Epidermal melanocyte (primary cell): ENCODE measurements around the gene CDH22.

ENCODE experiments used
- DNase-seq: peaks from one replicate; pipeline ENCODE4 v3.0.0; 2011; ENCODE audit warnings: low spot score; ENCODE audit not compliant: insufficient read length

Gene CDH22

DNA sequence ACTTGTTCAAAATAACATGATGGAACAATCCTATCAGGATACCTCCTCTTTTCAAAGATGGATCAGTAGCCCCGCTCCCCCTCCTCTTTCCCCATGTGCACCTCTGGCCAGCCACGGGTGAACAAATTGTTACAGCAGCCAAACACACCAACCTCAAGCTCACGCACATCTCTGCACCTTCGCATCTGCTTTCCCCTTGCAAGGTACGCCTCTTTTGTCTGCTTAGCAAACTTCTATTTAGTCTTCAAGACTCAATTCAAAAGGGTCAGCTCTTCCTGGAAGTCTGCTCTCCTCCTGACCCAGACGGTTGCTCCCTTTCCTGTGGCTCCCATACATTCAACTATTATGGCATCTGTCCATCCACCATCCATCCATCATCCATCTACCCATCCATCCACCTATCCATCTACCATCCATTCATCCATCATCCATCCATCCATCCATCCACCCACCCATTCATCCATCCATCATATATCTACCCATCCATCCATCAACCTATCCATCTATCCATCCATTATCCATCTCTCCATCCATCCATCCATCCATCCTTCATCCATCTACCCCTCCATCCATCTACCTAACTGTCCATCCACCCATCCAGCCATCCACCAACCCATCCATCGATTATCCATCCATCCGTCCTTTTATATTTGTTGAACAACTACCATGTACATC, 36.3 kb upstream of the CDH22 start:
- no peak for DNase-seq

GRCh38 chr20:46343975-46344357, 35.7 kb upstream of the CDH22 start:
- no peak for DNase-seq

GRCh38 chr20:46343348-46343974, 35.2 kb upstream of the CDH22 start:
- DNase-seq = no peak

DNA sequence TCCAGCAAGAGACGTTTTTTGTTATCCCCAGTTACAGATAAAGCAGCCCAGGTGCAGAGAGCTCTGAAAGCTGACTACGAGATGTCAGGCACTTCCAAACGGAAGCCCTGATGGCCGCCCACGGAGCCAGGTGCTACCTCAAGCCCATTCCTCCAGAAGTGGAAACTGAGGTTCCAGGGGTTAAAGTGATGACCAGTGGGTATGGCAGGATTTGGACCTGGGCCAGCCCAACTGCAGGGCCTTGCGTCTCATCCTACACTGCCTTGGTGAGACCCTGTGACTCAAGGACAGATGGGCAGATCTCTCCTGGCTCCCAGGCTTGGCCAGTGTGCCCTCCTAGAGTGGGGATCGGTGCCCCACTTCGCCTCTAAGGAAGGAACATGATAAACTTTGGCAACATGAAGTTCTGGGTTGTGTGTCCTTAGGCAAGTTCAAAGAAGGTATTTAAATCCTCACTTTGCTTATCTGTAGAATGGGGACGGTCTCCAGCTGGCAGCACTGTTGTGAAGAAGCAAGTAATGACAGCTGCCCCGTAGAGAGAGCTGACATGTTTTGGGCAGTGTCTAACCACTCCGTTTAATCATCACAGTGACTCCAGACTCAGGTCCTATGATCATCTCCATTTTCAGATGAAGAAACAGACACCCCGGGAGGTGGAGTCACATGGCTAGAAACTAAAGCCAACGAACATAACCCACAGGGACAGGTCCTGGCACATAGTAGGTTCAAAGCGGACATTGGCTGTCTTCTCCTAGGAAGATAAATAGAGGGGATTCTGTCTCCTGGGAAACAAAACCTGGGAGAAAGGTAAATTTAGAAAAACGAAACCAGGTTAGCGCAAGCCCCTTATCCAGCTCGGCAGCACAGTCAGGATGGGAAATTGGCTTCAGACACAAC, 34.4 kb upstream of the CDH22 start:
- no peak for DNase-seq

- DNase-seq = no peak
Measured at GRCh38 chr20:46342010-46342378, 33.7 kb upstream of the CDH22 start.

DNA sequence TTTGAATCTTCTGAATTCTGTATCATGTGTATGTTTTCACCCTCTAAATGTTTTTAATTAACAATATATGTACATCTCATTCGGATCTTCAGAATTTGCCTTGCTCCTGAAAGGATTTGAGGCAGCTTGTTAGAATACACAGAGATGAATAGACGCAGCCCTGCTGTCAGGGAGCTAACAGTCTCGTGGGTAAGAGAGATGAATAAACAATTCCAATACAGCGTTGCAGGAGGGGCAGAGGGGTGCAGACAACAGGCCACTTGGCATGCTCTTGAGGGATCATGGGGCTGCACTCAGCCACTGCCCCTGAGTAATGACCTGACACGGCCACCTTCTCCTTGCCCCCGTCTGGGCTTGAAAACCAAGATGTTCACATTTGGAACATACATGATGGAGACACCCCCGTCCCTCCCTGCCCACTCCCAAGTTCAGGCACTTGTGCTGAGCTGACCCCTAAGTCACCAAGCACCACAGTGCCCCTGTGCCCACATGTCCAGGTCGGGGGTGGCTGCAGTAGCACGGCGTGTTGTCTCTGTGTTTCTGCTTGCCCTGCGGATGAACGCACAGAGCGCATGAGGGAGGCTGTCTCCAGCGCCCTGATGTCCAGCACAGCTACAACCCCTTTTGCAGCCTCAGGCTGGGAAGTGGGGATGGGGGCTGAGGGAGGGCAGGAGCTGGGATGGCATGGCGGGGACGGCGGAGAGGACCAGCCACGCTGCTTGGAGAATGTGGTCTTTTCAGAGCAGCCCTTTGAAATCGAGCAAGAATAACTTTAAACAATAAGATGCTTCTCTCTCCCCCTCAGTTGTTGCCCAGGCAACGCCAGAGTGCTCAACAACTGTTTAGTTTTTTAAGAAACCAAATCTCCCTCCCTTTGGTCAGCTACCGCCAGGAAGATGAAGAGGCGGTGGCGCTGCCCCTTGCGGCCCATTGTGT, 33.0 kb upstream of the CDH22 start:
- no peak for DNase-seq

GRCh38 chr20:46339037-46339436, 30.7 kb upstream of the CDH22 start:
- no peak for DNase-seq

DNA sequence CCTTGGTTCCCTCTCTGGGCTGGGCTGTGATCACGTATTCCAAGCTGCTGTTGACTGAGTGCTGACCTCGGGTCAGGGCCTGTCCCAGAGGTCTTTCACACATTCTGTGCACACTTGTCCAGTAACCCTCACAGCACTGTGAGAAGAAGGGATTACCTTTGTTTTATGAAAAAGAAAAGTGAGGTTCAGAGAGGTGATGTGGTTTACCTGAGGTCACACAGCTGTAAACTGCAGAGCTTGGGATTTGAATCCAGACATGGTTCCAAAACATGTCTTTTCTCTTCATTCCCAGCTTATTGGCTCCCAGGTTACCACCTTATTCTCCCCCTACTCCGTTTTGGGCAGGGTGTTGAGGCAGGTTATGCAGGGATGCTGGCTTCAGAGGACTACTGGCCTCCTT, 28.4 kb upstream of the CDH22 start:
- no peak for DNase-seq

- DNase-seq = no peak
Measured at GRCh38 chr20:46334303-46334904, 26.1 kb upstream of the CDH22 start.

DNA sequence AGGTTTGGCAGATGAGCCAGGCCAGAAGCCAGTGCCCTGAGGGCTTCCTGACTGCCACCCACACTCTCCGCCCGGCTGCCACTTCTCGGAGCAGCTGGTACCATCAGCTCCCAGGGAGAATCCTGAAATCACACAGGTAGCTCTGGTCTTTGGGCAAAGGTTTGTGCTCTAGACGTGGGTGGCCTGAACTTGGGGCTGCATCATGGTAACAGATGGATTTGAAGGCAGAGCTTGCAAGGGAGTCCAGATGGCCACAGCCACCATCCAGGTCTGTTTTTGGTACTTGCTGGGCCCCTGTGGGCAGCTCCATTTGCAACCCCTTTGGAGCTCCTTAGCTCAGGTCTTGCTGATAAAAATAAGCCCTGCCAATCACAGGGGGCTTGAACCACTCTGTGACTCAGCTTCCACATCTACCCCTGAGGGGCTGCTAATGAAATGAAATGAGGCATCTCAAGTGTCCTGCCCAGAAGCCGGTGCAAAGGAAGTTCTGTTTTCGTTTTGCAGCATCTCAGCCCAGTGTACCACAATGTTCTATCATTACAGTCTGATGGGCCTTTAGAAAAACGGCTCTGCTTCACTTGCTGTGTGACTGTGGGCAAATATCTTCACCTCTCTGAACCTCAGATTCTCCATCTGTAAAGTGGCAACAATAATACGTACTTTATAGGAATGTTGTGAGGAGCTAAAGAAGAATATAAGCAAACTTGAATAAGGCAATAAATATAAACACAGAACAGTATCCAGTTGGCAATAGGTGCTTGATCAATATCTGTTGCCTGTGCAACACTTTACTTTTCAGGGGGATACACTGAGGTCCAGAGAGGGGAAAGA, 25.1 kb upstream of the CDH22 start:
- no peak for DNase-seq

- DNase-seq = no peak
Measured at GRCh38 chr20:46332373-46333160, 24.3 kb upstream of the CDH22 start.

DNA sequence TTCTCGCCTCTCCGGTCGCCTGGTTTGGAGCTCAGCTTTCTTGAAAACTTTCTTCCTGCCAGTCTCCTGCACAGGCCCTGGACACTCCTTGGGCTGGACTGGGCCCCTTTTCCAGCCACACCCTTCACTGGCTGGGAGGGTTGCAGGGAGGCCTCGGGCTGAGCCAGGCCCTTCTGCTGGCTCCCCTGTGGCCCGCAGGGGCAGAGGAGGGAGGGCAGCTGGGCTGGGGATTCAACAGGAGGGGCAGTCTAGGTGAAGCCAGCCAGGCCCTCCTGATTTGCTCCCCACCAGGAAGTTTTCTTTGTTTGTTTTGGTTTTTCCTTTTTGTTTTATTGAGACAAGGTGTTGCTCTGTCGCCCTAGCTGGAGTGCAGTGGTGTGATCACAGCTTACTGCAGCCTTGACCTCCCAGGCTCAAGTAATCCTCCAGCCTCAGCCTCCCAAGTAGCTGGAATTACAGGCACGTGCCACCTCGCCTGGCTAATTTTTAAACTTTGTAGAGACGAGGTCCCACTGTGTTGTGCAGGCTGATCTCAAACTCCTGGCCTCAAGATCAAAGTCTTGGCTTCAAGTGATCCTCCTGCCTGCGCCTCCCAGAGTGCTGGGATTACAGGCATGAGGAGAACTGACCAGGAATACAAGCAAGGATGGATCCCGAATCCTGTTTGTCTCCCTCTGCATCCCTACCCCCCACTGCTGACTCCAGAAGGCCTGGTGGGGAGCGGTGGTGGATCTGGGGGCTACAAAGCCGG, 23.5 kb upstream of the CDH22 start:
- no peak for DNase-seq

DNA sequence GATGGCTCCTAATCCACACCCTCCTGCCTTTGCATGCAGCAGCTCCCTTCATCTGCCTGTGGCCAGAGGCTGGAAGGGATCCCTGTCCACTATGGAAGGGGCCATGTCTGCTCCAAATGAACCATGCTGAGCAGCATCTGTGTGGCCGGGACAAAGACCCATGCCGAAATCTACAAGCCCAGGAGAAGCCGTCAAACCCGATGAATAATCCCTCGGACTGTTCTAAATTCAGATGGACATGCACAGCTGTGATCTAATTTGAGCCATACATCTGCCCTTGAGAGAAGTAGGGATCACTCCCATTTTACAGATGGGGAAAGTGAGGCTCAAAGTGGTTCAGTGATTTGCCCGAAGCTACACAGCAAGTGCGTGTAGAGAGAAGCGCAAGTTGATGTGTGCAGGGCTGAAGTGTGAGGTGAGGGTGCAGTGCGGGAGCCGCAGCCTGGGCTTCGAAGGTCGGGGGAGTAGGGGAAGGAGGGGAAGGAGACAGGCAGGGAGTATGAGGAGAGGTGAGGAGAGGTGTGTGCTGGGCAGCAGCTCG, 22.6 kb upstream of the CDH22 start:
- no peak for DNase-seq

GRCh38 chr20:46330072-46330763, 21.9 kb upstream of the CDH22 start:
- DNase-seq = no peak

- no peak for DNase-seq
Measured at GRCh38 chr20:46328200-46328882, 20.0 kb upstream of the CDH22 start.

GRCh38 chr20:46327557-46327956, 19.3 kb upstream of the CDH22 start:
- no peak for DNase-seq

- DNase-seq = no peak
Measured at GRCh38 chr20:46325789-46326188, 17.5 kb upstream of the CDH22 start.
